Measurements from ENCODE around the gene HDAC2. TPM values are rescaled to one million over a fixed set of nuclear protein-coding genes. Genes with fewer than 3 reads are reported as not detected.
A peak's percentile ranks its signal among the peaks of the same experiment; 100 is the strongest.

HDAC2 gene
- polyA plus RNA-seq (307 and 312 TPM in 2 replicates), polyA minus RNA-seq (350 and 454 TPM in 2 replicates)

- peak; percentile 74 for TF ChIP-seq EP300 (conservative IDR thresholded peaks at IDR 0.05; ENCODE audit: poor library complexity, severe bottlenecking)
- no peak for TF ChIP-seq EZH2 (IDR thresholded peaks at IDR 0.05; ENCODE audit: borderline replicate concordance, insufficient read depth, low read length, poor library complexity, severe bottlenecking)
- TF ChIP-seq REST (IDR thresholded peaks at IDR 0.05; ENCODE audit: borderline replicate concordance): no peak
- TF ChIP-seq, protein P1, sequence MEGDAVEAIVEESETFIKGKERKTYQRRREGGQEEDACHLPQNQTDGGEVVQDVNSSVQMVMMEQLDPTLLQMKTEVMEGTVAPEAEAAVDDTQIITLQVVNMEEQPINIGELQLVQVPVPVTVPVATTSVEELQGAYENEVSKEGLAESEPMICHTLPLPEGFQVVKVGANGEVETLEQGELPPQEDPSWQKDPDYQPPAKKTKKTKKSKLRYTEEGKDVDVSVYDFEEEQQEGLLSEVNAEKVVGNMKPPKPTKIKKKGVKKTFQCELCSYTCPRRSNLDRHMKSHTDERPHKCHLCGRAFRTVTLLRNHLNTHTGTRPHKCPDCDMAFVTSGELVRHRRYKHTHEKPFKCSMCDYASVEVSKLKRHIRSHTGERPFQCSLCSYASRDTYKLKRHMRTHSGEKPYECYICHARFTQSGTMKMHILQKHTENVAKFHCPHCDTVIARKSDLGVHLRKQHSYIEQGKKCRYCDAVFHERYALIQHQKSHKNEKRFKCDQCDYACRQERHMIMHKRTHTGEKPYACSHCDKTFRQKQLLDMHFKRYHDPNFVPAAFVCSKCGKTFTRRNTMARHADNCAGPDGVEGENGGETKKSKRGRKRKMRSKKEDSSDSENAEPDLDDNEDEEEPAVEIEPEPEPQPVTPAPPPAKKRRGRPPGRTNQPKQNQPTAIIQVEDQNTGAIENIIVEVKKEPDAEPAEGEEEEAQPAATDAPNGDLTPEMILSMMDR (IDR thresholded peaks at IDR 0.05; ENCODE audit: poor library complexity, severe bottlenecking): peak; percentile 63
- TF ChIP-seq SMC3 (conservative IDR thresholded peaks at IDR 0.05; ENCODE audit: poor library complexity): peak; percentile 51
- TF ChIP-seq TAF1 (IDR thresholded peaks at IDR 0.05; ENCODE audit: low read depth): peak; percentile 89
- peak; percentile 97 for TF ChIP-seq POLR2AphosphoS5 (IDR thresholded peaks at IDR 0.05)
- no peak for TF ChIP-seq RAD21 (conservative IDR thresholded peaks at IDR 0.05)
- peak; percentile 65 for TF ChIP-seq MXI1 (conservative IDR thresholded peaks at IDR 0.05; ENCODE audit: poor library complexity, severe bottlenecking)
- peaks cover 15% of the 10 kb centered on the region for H4K20me1 ChIP-seq (ENCODE audit: insufficient read depth)
- no peaks in the 10 kb centered on the region for H3F3A ChIP-seq (ENCODE audit: insufficient read depth, low read length, poor library complexity, severe bottlenecking)
- H3K4me3 ChIP-seq (ENCODE audit: low read length): peak within 1 kb of the TSS; percentile 74
- H3K36me3 ChIP-seq (ENCODE audit: insufficient read depth, low read length): no peaks in the 10 kb centered on the region
- peak within 1 kb of the TSS; percentile 98 for H3K27ac ChIP-seq (ENCODE audit: low read length)
- H3K9me2 ChIP-seq (ENCODE audit: insufficient read depth, low read length): no peaks in the 10 kb centered on the region
- peak within 1 kb of the TSS; percentile 95 for H3K9ac ChIP-seq (ENCODE audit: low read length)
- H2AFZ ChIP-seq (ENCODE audit: low read depth, low read length): peak within 1 kb of the TSS; percentile 86
- H3K4me2 ChIP-seq (ENCODE audit: low read length): peak within 1 kb of the TSS; percentile 65
- no peaks in the 10 kb centered on the region for H3K9me3 ChIP-seq (ENCODE audit: low read length)
- peaks cover 52% of the 10 kb centered on the region for H3K79me2 ChIP-seq (replicated peaks; ENCODE audit: insufficient read depth, low read length)
- no peaks in the 10 kb centered on the region for H3K27me3 ChIP-seq (ENCODE audit: insufficient read depth, low read depth, low read length)
Measured at GRCh38 chr6:113970805-113971676, at the start of gene HDAC2. Gene HDAC2, minus strand, starts transcription at chr6:113971148. Its CDS starts 240 bp downstream, at chr6:113970908.

GRCh38 chr6:114020196-114020595 lies 49.2 kb upstream of the HDAC2 start:
- H3K9me2 ChIP-seq (ENCODE audit: insufficient read depth, low read length): no peaks in the 10 kb centered on the region
- H4K20me1 ChIP-seq (ENCODE audit: insufficient read depth): no peaks in the 10 kb centered on the region
- H3K79me2 ChIP-seq (replicated peaks; ENCODE audit: insufficient read depth, low read length): no peaks in the 10 kb centered on the region
- no peak overlapping the region for H2AFZ ChIP-seq (ENCODE audit: low read depth, low read length)
- no peak overlapping the region for H3K4me2 ChIP-seq (ENCODE audit: low read length)
- H3K9me3 ChIP-seq (ENCODE audit: low read length): no peaks in the 10 kb centered on the region
- TF ChIP-seq EP300 (conservative IDR thresholded peaks at IDR 0.05; ENCODE audit: poor library complexity, severe bottlenecking): no peak
- TF ChIP-seq RAD21 (conservative IDR thresholded peaks at IDR 0.05): no peak
- TF ChIP-seq SMC3 (conservative IDR thresholded peaks at IDR 0.05; ENCODE audit: poor library complexity): no peak
- TF ChIP-seq MXI1 (conservative IDR thresholded peaks at IDR 0.05; ENCODE audit: poor library complexity, severe bottlenecking): no peak
- TF ChIP-seq TAF1 (IDR thresholded peaks at IDR 0.05; ENCODE audit: low read depth): no peak
- TF ChIP-seq, protein P1 (IDR thresholded peaks at IDR 0.05; ENCODE audit: poor library complexity, severe bottlenecking): no peak
- TF ChIP-seq EZH2 (IDR thresholded peaks at IDR 0.05; ENCODE audit: borderline replicate concordance, insufficient read depth, low read length, poor library complexity, severe bottlenecking): no peak
- no peak for TF ChIP-seq POLR2AphosphoS5 (IDR thresholded peaks at IDR 0.05)
- no peak for TF ChIP-seq REST (IDR thresholded peaks at IDR 0.05; ENCODE audit: borderline replicate concordance)
- H3K36me3 ChIP-seq (ENCODE audit: insufficient read depth, low read length): no peaks in the 10 kb centered on the region
- H3K9ac ChIP-seq (ENCODE audit: low read length): no peak overlapping the region
- H3K27ac ChIP-seq (ENCODE audit: low read length): no peak overlapping the region
- H3K4me3 ChIP-seq (ENCODE audit: low read length): no peak overlapping the region
- H3K27me3 ChIP-seq (ENCODE audit: insufficient read depth, low read depth, low read length): no peaks in the 10 kb centered on the region
- no peaks in the 10 kb centered on the region for H3F3A ChIP-seq (ENCODE audit: insufficient read depth, low read length, poor library complexity, severe bottlenecking)
